BLaER1 treated with 17β-estradiol and CSF1 and Interleukin-3, amounts not matched to agents 10 nM and 100 nM (cell line): ENCODE measurements around the gene ZDBF2.

Experiments used
- H3K27ac ChIP-seq, 11 experiments: shearing (Covaris generic); formaldehyde crosslinking; 2 replicates each; pipeline ENCODE4 v1.8.1; 2022
- H3K27me3 ChIP-seq, 11 experiments: shearing (Covaris generic); formaldehyde crosslinking; 2 replicates each; pipeline ENCODE4 v1.8.1; 2022
- H3K36me3 ChIP-seq, 11 experiments: shearing (Covaris generic); formaldehyde crosslinking; 2 replicates each; pipeline ENCODE4 v1.8.1; 2022
- H3K4me1 ChIP-seq, 10 experiments: shearing (Covaris generic); formaldehyde crosslinking; 2 replicates each; pipeline ENCODE4 v1.8.1; 2022
- H3K4me2 ChIP-seq, 11 experiments: shearing (Covaris generic); formaldehyde crosslinking; 2 replicates each; pipeline ENCODE4 v1.8.1; 2022
- H3K4me3 ChIP-seq, 10 experiments: shearing (Covaris generic); formaldehyde crosslinking; 2 replicates each; pipeline ENCODE4 v1.8.1; 2022
- H3K9ac ChIP-seq, 11 experiments: shearing (Covaris generic); formaldehyde crosslinking; 2 replicates each; pipeline ENCODE4 v1.8.1; 2022
- H3K9me3 ChIP-seq, 11 experiments: shearing (Covaris generic); formaldehyde crosslinking; replicated peaks in 1 of 11; 2 replicates each; pipeline ENCODE4 v1.8.1; 2022
- H4K20me1 ChIP-seq, 11 experiments: shearing (Covaris generic); formaldehyde crosslinking; 2 replicates each; pipeline ENCODE4 v1.8.1; 2022
- Cebpa-rat ChIP-seq, 11 experiments: shearing (Covaris generic); IDR thresholded peaks; 2 replicates each; pipeline ENCODE4 v1.8.1; 2022

ZDBF2 gene

DNA sequence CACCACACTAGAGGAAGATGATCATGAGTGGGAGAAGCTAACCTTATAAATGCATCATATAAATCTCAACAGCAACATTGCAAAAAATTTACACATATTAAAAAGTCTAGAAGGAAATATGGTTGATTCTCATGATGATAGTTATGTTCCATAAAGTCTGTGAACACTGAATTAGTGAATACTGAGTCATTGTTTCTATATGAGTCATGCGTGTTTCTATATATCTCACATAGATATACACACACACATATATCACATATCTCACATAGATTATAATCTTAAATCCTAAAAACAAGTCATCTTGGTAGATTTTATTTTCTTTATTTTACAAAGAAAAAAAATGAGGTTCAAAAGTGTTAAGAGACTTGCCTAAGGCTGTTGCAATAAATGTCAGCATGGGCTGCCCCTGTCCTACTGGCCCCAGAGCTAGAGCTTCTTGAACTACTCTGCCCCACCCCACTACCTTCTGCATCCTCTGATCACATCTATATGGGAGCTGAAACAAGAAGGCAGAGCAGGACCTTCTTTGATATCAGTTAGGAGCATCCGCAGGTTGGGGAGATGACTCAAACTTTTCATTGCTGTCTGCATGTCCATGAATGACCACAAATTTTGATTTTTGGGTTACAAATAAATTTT lies 87.1 kb downstream of the ZDBF2 start:
- Histone ChIP-seq H3K27me3 (no peaks in the 10 kb centered on the region), H4K20me1 (no peaks in the 10 kb centered on the region), H3K9ac (no peak overlapping the region), H3K27ac (no peak overlapping the region), H3K4me3 (no peak overlapping the region), H3K4me1 (no peaks in the 10 kb centered on the region), H3K36me3 (no peaks in the 10 kb centered on the region), H3K4me2 (no peak overlapping the region), H3K9me3 (peaks cover 4 to 20% (median 11%) of the 10 kb centered on the region in 11 experiments; a peak in 15 of 22 replicates)
- TF ChIP-seq Cebpa-rat (IDR thresholded peaks at IDR 0.05), result no peak
